ENCODE results near the gene COL4A5. TPM values are rescaled to one million over a fixed set of nuclear protein-coding genes. Genes with fewer than 3 reads are reported as not detected.
"Not testable (repeated sequence)": the region's sequence is repeated elsewhere in the genome, so short reads cannot be mapped to it uniquely, and the experiment has no call there.

Gene COL4A5
- polyA plus RNA-seq = 10 to 100 TPM in 1 of 2 donors, 1 to 10 TPM in 1; 8.4 to 12.4 TPM

- H3K4me1 ChIP-seq (ENCODE audit: control insufficient read depth in 2 of 2, insufficient read depth in 2 of 2, low read length in 1 of 2) = no peaks in the 10 kb centered on the region
- peak within 1 kb of the TSS in 1 of 2 donors; percentile 14 for H3K27ac ChIP-seq (ENCODE audit: low read depth in 2 of 2, low read length in 1 of 2)
- H3K27me3 ChIP-seq (ENCODE audit: control insufficient read depth in 1 of 2, insufficient read depth in 2 of 2, low read length in 2 of 2) = peaks cover 0 to 2% of the 10 kb centered on the region in 2 donors
- H3K9me3 ChIP-seq (ENCODE audit: control insufficient read depth in 2 of 2, insufficient read depth in 1 of 2, low read depth in 1 of 2, low read length in 1 of 2) = no peaks in the 10 kb centered on the region
- H3K36me3 ChIP-seq (ENCODE audit: control insufficient read depth in 2 of 2, insufficient read depth in 2 of 2, low read length in 1 of 2) = no peaks in the 10 kb centered on the region
- WGBS, 2 donors = 3 to 16% methylated on average over 13 of the region's 13 CpGs
- H3K4me3 ChIP-seq (ENCODE audit: low read depth in 1 of 2, low read length in 2 of 2) = peak within 1 kb of the TSS; percentile 51 to 58
These were observed at the start of gene COL4A5 for GRCh38 chrX:108439426-108439942. Gene COL4A5, plus strand, starts transcription at chrX:108439838. Its CDS starts 288 bp downstream, at chrX:108440126.

GRCh38 chrX:108390976-108391717 is 48.5 kb upstream of the COL4A5 start:
- H3K9me3 ChIP-seq (ENCODE audit: control insufficient read depth in 2 of 2, insufficient read depth in 1 of 2, low read depth in 1 of 2, low read length in 1 of 2); H3K27me3 ChIP-seq (ENCODE audit: control insufficient read depth in 1 of 2, insufficient read depth in 2 of 2, low read length in 2 of 2): not testable (repeated sequence)
- 54 to 74% methylated on average over 9 of the region's 9 CpGs for WGBS, 2 donors

GRCh38 chrX:108396188-108396891 is 43.3 kb upstream of the COL4A5 start:
- 52 to 55% methylated on average over 6 of the region's 6 CpGs for WGBS, 2 donors
- H3K27ac ChIP-seq (ENCODE audit: low read depth in 2 of 2, low read length in 1 of 2) = no peak overlapping the region
- no peaks in the 10 kb centered on the region for H3K9me3 ChIP-seq (ENCODE audit: control insufficient read depth in 2 of 2, insufficient read depth in 1 of 2, low read depth in 1 of 2, low read length in 1 of 2)
- no peak overlapping the region for H3K4me3 ChIP-seq (ENCODE audit: low read depth in 1 of 2, low read length in 2 of 2)
- H3K36me3 ChIP-seq (ENCODE audit: control insufficient read depth in 2 of 2, insufficient read depth in 2 of 2, low read length in 1 of 2) = no peaks in the 10 kb centered on the region
- no peaks in the 10 kb centered on the region for H3K27me3 ChIP-seq (ENCODE audit: control insufficient read depth in 1 of 2, insufficient read depth in 2 of 2, low read length in 2 of 2)
- no peaks in the 10 kb centered on the region for H3K4me1 ChIP-seq (ENCODE audit: control insufficient read depth in 2 of 2, insufficient read depth in 2 of 2, low read length in 1 of 2)

More at GRCh38 chrX:108390976-108391717, 48.5 kb upstream of the COL4A5 start:
- H3K27ac ChIP-seq (ENCODE audit: low read depth in 2 of 2, low read length in 1 of 2); H3K4me1 ChIP-seq (ENCODE audit: control insufficient read depth in 2 of 2, insufficient read depth in 2 of 2, low read length in 1 of 2); H3K4me3 ChIP-seq (ENCODE audit: low read depth in 1 of 2, low read length in 2 of 2); H3K36me3 ChIP-seq (ENCODE audit: control insufficient read depth in 2 of 2, insufficient read depth in 2 of 2, low read length in 1 of 2): not testable (repeated sequence)

GRCh38 chrX:108396986-108397385 is 42.7 kb upstream of the COL4A5 start:
- Histone ChIP-seq H3K27me3 (ENCODE audit: control insufficient read depth in 1 of 2, insufficient read depth in 2 of 2, low read length in 2 of 2) (no peaks in the 10 kb centered on the region), H3K4me1 (ENCODE audit: control insufficient read depth in 2 of 2, insufficient read depth in 2 of 2, low read length in 1 of 2) (no peaks in the 10 kb centered on the region), H3K4me3 (ENCODE audit: low read depth in 1 of 2, low read length in 2 of 2) (no peak overlapping the region), H3K36me3 (ENCODE audit: control insufficient read depth in 2 of 2, insufficient read depth in 2 of 2, low read length in 1 of 2) (no peaks in the 10 kb centered on the region), H3K9me3 (ENCODE audit: control insufficient read depth in 2 of 2, insufficient read depth in 1 of 2, low read depth in 1 of 2, low read length in 1 of 2) (no peaks in the 10 kb centered on the region), H3K27ac (ENCODE audit: low read depth in 2 of 2, low read length in 1 of 2) (no peak overlapping the region)
- WGBS, 2 donors = 73 to 88% methylated on average over 1 of the region's 1 CpG

- no peak overlapping the region for H3K27ac ChIP-seq (ENCODE audit: low read depth in 2 of 2, low read length in 1 of 2)
- no peaks in the 10 kb centered on the region for H3K36me3 ChIP-seq (ENCODE audit: control insufficient read depth in 2 of 2, insufficient read depth in 2 of 2, low read length in 1 of 2)
- H3K27me3 ChIP-seq (ENCODE audit: control insufficient read depth in 1 of 2, insufficient read depth in 2 of 2, low read length in 2 of 2) = no peaks in the 10 kb centered on the region
- H3K4me3 ChIP-seq (ENCODE audit: low read depth in 1 of 2, low read length in 2 of 2) = no peak overlapping the region
- H3K9me3 ChIP-seq (ENCODE audit: control insufficient read depth in 2 of 2, insufficient read depth in 1 of 2, low read depth in 1 of 2, low read length in 1 of 2) = no peaks in the 10 kb centered on the region
- 48 to 55% methylated on average over 6 of the region's 6 CpGs for WGBS, 2 donors
- no peaks in the 10 kb centered on the region for H3K4me1 ChIP-seq (ENCODE audit: control insufficient read depth in 2 of 2, insufficient read depth in 2 of 2, low read length in 1 of 2)
These were observed 41.8 kb upstream of the COL4A5 start for GRCh38 chrX:108397627-108398391.

GRCh38 chrX:108399418-108400165 is 40.0 kb upstream of the COL4A5 start:
- 51 to 52% methylated on average over 1 of the region's 1 CpG for WGBS, 2 donors
- H3K27ac ChIP-seq (ENCODE audit: low read depth in 2 of 2, low read length in 1 of 2) = no peak overlapping the region
- no peaks in the 10 kb centered on the region for H3K27me3 ChIP-seq (ENCODE audit: control insufficient read depth in 1 of 2, insufficient read depth in 2 of 2, low read length in 2 of 2)
- no peaks in the 10 kb centered on the region for H3K9me3 ChIP-seq (ENCODE audit: control insufficient read depth in 2 of 2, insufficient read depth in 1 of 2, low read depth in 1 of 2, low read length in 1 of 2)
- no peak overlapping the region for H3K4me3 ChIP-seq (ENCODE audit: low read depth in 1 of 2, low read length in 2 of 2)
- no peaks in the 10 kb centered on the region for H3K4me1 ChIP-seq (ENCODE audit: control insufficient read depth in 2 of 2, insufficient read depth in 2 of 2, low read length in 1 of 2)
- H3K36me3 ChIP-seq (ENCODE audit: control insufficient read depth in 2 of 2, insufficient read depth in 2 of 2, low read length in 1 of 2) = no peaks in the 10 kb centered on the region

- H3K27me3 ChIP-seq (ENCODE audit: control insufficient read depth in 1 of 2, insufficient read depth in 2 of 2, low read length in 2 of 2) = peaks cover 0 to 2% of the 10 kb centered on the region in 2 donors
- no peaks in the 10 kb centered on the region for H3K9me3 ChIP-seq (ENCODE audit: control insufficient read depth in 2 of 2, insufficient read depth in 1 of 2, low read depth in 1 of 2, low read length in 1 of 2)
- no peak overlapping the region for H3K4me3 ChIP-seq (ENCODE audit: low read depth in 1 of 2, low read length in 2 of 2)
- no peaks in the 10 kb centered on the region for H3K36me3 ChIP-seq (ENCODE audit: control insufficient read depth in 2 of 2, insufficient read depth in 2 of 2, low read length in 1 of 2)
- no peak overlapping the region for H3K27ac ChIP-seq (ENCODE audit: low read depth in 2 of 2, low read length in 1 of 2)
- H3K4me1 ChIP-seq (ENCODE audit: control insufficient read depth in 2 of 2, insufficient read depth in 2 of 2, low read length in 1 of 2) = no peaks in the 10 kb centered on the region
These were observed 26.9 kb upstream of the COL4A5 start for GRCh38 chrX:108412783-108413182.

GRCh38 chrX:108415146-108415545 is 24.5 kb upstream of the COL4A5 start:
- Histone ChIP-seq H3K36me3 (ENCODE audit: control insufficient read depth in 2 of 2, insufficient read depth in 2 of 2, low read length in 1 of 2) (no peaks in the 10 kb centered on the region), H3K27me3 (ENCODE audit: control insufficient read depth in 1 of 2, insufficient read depth in 2 of 2, low read length in 2 of 2) (peaks cover 0 to 2% of the 10 kb centered on the region in 2 donors), H3K4me3 (ENCODE audit: low read depth in 1 of 2, low read length in 2 of 2) (no peak overlapping the region), H3K9me3 (ENCODE audit: control insufficient read depth in 2 of 2, insufficient read depth in 1 of 2, low read depth in 1 of 2, low read length in 1 of 2) (no peaks in the 10 kb centered on the region), H3K27ac (ENCODE audit: low read depth in 2 of 2, low read length in 1 of 2) (no peak overlapping the region), H3K4me1 (ENCODE audit: control insufficient read depth in 2 of 2, insufficient read depth in 2 of 2, low read length in 1 of 2) (no peaks in the 10 kb centered on the region)
- 46 to 59% methylated on average over 1 of the region's 1 CpG for WGBS, 2 donors

- no peak overlapping the region for H3K4me3 ChIP-seq (ENCODE audit: low read depth in 1 of 2, low read length in 2 of 2)
- H3K36me3 ChIP-seq (ENCODE audit: control insufficient read depth in 2 of 2, insufficient read depth in 2 of 2, low read length in 1 of 2) = no peaks in the 10 kb centered on the region
- no peaks in the 10 kb centered on the region for H3K9me3 ChIP-seq (ENCODE audit: control insufficient read depth in 2 of 2, insufficient read depth in 1 of 2, low read depth in 1 of 2, low read length in 1 of 2)
- 34 to 38% methylated on average over 2 of the region's 2 CpGs for WGBS, 2 donors
- H3K27ac ChIP-seq (ENCODE audit: low read depth in 2 of 2, low read length in 1 of 2) = no peak overlapping the region
- no peaks in the 10 kb centered on the region for H3K4me1 ChIP-seq (ENCODE audit: control insufficient read depth in 2 of 2, insufficient read depth in 2 of 2, low read length in 1 of 2)
- H3K27me3 ChIP-seq (ENCODE audit: control insufficient read depth in 1 of 2, insufficient read depth in 2 of 2, low read length in 2 of 2) = peaks cover 0 to 2% of the 10 kb centered on the region in 2 donors
These were observed 23.7 kb upstream of the COL4A5 start for GRCh38 chrX:108415891-108416290.

All from esophagus (tissue), 2 donors.